Spleen (tissue), 13 donors: ENCODE data around the gene MPST. TPM values are rescaled to one million over a fixed set of nuclear protein-coding genes. Genes with fewer than 3 reads are reported as not detected.

Source experiments
- DNase-seq: peaks from one replicate; pipeline ENCODE4 v3.0.0-alpha.2; 2020
- H3K27ac ChIP-seq, 8 donors: fragments of 200-600 bp; sonication (generic) in 7 of 8; 1 replicate in 4 of 8; 2 replicates in 4 of 8; pipeline versions ENCODE4 v1.5.0 to v1.8.0; 2016 to 2021; ENCODE audit warnings: inconsistent platforms in 4 of 8, mild to moderate bottlenecking in 4 of 8, moderate library complexity in 1 of 8
- H3K27me3 ChIP-seq, 7 donors: fragments of 200-600 bp; sonication (generic) in 6 of 7; replicated peaks in 1 of 7; 1 replicate in 4 of 7; 2 replicates in 3 of 7; pipeline versions ENCODE4 v1.5.0 to v1.8.0; 2016 to 2021; ENCODE audit warnings: inconsistent platforms in 3 of 7, mild to moderate bottlenecking in 1 of 7
- H3K36me3 ChIP-seq, 6 donors: fragments of 200-600 bp; sonication (generic) in 5 of 6; 1 replicate in 4 of 6; 2 replicates in 2 of 6; pipeline versions ENCODE4 v1.5.0 to v1.8.0; 2016 to 2021; ENCODE audit warnings: inconsistent platforms in 2 of 6
- H3K4me1 ChIP-seq, 6 donors: fragments of 200-600 bp; sonication (generic) in 5 of 6; 1 replicate in 3 of 6; 2 replicates in 3 of 6; pipeline versions ENCODE4 v1.5.0 to v1.8.0; 2016 to 2021; ENCODE audit warnings: inconsistent platforms in 3 of 6
- H3K4me3 ChIP-seq, 8 donors: fragments of 200-600 bp; sonication (generic) in 7 of 8; 1 replicate in 4 of 8; 2 replicates in 4 of 8; pipeline versions ENCODE4 v1.5.0 to v1.8.0; 2016 to 2021; ENCODE audit warnings: inconsistent platforms in 4 of 8, mild to moderate bottlenecking in 4 of 8, moderate library complexity in 2 of 8
- H3K9me3 ChIP-seq, 8 donors: fragments of 200-600 bp; sonication (generic) in 7 of 8; 1 replicate in 4 of 8; 2 replicates in 4 of 8; pipeline versions ENCODE4 v1.5.0 to v1.8.0; 2016 to 2021; ENCODE audit warnings: inconsistent platforms in 4 of 8
- CTCF ChIP-seq, 11 experiments: fragments of 200-600 bp in 7 of 11; fragments of 450-650 bp in 4 of 11; sonication (generic) in 4 of 11; IDR thresholded peaks in 8 of 11; conservative IDR thresholded peaks in 3 of 11; 1 replicate in 7 of 11; 2 replicates in 4 of 11; pipeline versions ENCODE4 v1.4.0 to v1.8.0; 2016 to 2021; ENCODE audit warnings: antibody characterized with exemption in 11 of 11, inconsistent platforms in 4 of 11, mild to moderate bottlenecking in 1 of 11
- POLR2A ChIP-seq, 3 donors: fragments of 450-650 bp; IDR thresholded peaks; one replicate each; pipeline ENCODE4 v1.5.1; 2017; ENCODE audit warnings: antibody characterized with exemption in 3 of 3, mild to moderate bottlenecking in 1 of 3
- POLR2AphosphoS5 ChIP-seq, 3 donors: sonication (generic); formaldehyde crosslinking; IDR thresholded peaks; one replicate each; pipeline ENCODE4 v1.5.1; 2017; ENCODE audit warnings: antibody characterized with exemption in 3 of 3
- WGBS, 5 donors: extraction: QIAGEN DNeasy Blood & Tissue Kit in 3 of 5; methylation state at CpG; one replicate each; pipeline versions ENCODE4 v1.1.5 to v1.1.7; 2013 to 2018; 5-methylcytosine and 5-hydroxymethylcytosine counted together
- intact Hi-C: fragments of 100-400 bp; cut with DNase I; formaldehyde crosslinking; loops from one replicate; pipeline ENCODE4 v1.15.0; 2023; ENCODE audit warnings: low total_unique reads
- long read RNA-seq, 2 donors: transcript quantifications; one replicate each; lab custom pipeline, GENCODE V29; 2026
- polyA plus RNA-seq, 3 donors: library from polyadenylated mRNA; stranded (reverse); fragments of 200-250 nt; gene quantifications; one replicate each; pipeline ENCODE4 v1.2.1, GENCODE V29; 2013
- total RNA-seq, 7 donors: library from RNA; depleted of rRNA in 3 of 7; stranded (reverse); fragments of >200 nt in 3 of 7; fragmentation: NEBNext Ultra II Directional in 4 of 7; extraction: Animal tissue kit (Norgen Biotek cat#: 25700) in 4 of 7; gene quantifications; one replicate each; pipeline versions ENCODE4 v1.1.0 to v1.2.1, GENCODE V29; 2016 to 2021
- donor health status: healthy with polysubstance abuse.
- donor health status: DM: no; HTN: no; CAD: no; lungs with moderate emphysema.
- donor health status: DM: no; HTN: no; CAD: no.
- donor health status: Bipolar disorder and iron deficiency.
- donor health status: healthy.
- donor health status: DM: no; HTN: no; CAD: no.
- donor health status: DM: yes; HTN: yes; CAD: no.

MPST gene
- total RNA-seq (10 to 100 TPM; 13.9 to 44.8 (median 20.6) TPM), polyA plus RNA-seq (10 to 100 TPM; 24.5 to 40.3 (median 37.5) TPM)
- long read RNA-seq, donor 1, transcript MPST-206 (3 exons, 1,331 nt): major isoform, 9 of 13 reads
- long read RNA-seq, donor 1, partial matches to known transcripts: 0 of 13 reads
- long read RNA-seq, donor 1, other reads (novel, unspliced or antisense): 0 of 13 reads
- long read RNA-seq, donor 2, transcript MPST-206 (3 exons, 1,331 nt): major isoform, 11 of 31 reads
- long read RNA-seq, donor 2, transcript MPST-203 (3 exons, 1,345 nt): minor isoform, 10 of 31 reads
- long read RNA-seq, donor 2, partial matches to known transcripts: 9 of 31 reads
- long read RNA-seq, donor 2, other reads (novel, unspliced or antisense): 0 of 31 reads

- H3K36me3 ChIP-seq: peaks cover 0 to 9% (median 1%) of the 10 kb centered on the region in 6 donors
- 1% methylated on average over 18 to 107 of the region's 107 CpGs for WGBS, 5 donors
- H3K27ac ChIP-seq: peak within 1 kb of the TSS in 7 of 8 donors; percentile 51 to 87 (median 84)
- intact Hi-C loops: no loop called here
- no peaks in the 10 kb centered on the region for H3K9me3 ChIP-seq
- DNase-seq: peak; percentile 91
- peaks cover 0 to 6% (median 0%) of the 10 kb centered on the region in 7 donors for H3K27me3 ChIP-seq
- H3K4me1 ChIP-seq: peaks cover 5 to 61% (median 40%) of the 10 kb centered on the region in 6 donors
- peak within 1 kb of the TSS; percentile 60 to 94 (median 71) for H3K4me3 ChIP-seq
- peak in 1 of 3 donors; percentile 62 for TF ChIP-seq POLR2A (IDR thresholded peaks at IDR 0.05)
- TF ChIP-seq POLR2AphosphoS5 (IDR thresholded peaks at IDR 0.05): peak; percentile 21 to 68 (median 66)
- TF ChIP-seq CTCF (IDR thresholded peaks at IDR 0.05 in 8 of 11, conservative IDR thresholded peaks at IDR 0.05 in 3 of 11): peak in 2 of 11 experiments; percentile 29
Measured at GRCh38 chr22:37019309-37020191, at the start of gene MPST, which contains the start of gene TST. MPST (plus strand) TSS chr22:37019742; CDS start chr22:37019837, 95 bp downstream. TST (minus strand) TSS chr22:37019447; CDS start chr22:37018732, 715 bp downstream.

DNA sequence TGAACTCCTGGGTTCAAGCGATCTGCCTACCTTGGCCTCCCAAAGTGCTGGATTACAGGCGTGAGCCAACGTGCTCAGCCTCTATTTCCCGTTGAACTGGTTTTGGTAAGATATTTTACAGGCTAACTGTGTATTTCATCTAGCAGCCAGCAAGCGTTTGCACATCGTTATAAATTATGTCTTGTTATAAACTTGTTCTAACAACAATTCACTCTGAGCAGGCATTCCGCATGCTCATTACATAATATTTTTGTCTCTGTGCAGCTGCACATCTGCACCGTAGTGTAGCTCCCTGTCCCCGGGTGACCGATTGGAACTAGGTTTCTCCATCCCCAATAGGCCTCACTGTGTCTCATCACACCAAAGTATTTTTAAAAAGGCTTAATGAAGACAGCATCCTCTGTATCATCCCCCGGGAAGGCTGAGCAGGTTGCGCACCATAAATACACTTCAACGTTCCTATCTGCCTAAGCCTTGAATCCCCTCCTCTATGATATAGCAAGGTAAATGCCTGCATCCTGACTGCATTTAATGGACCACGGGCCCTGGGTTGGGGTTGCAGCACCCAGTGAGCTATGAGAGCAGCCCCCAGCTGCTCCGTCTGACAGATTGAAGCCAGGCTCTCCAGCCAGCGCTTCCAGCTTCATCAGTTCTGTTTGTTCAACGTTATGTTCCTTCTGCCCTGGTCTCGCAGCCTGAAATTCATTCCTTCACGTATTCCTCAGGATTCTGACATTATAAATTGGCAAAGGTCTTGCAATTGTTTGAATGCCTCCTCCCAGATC lies 48.0 kb upstream of the MPST start:
- H3K9me3 ChIP-seq: no peaks in the 10 kb centered on the region
- H3K4me3 ChIP-seq: no peak overlapping the region
- H3K36me3 ChIP-seq: no peaks in the 10 kb centered on the region
- H3K4me1 ChIP-seq: peaks cover 0 to 16% (median 0%) of the 10 kb centered on the region in 6 donors
- H3K27me3 ChIP-seq: no peaks in the 10 kb centered on the region
- no peak for DNase-seq
- no peak overlapping the region for H3K27ac ChIP-seq
- intact Hi-C loops: no loop called here
- WGBS, 5 donors: 87 to 88% (median 87%) methylated on average over 19 of the region's 19 CpGs
- TF ChIP-seq POLR2A (IDR thresholded peaks at IDR 0.05) (no peak), POLR2AphosphoS5 (IDR thresholded peaks at IDR 0.05) (no peak), CTCF (IDR thresholded peaks at IDR 0.05 in 8 of 11, conservative IDR thresholded peaks at IDR 0.05 in 3 of 11) (no peak)

DNA sequence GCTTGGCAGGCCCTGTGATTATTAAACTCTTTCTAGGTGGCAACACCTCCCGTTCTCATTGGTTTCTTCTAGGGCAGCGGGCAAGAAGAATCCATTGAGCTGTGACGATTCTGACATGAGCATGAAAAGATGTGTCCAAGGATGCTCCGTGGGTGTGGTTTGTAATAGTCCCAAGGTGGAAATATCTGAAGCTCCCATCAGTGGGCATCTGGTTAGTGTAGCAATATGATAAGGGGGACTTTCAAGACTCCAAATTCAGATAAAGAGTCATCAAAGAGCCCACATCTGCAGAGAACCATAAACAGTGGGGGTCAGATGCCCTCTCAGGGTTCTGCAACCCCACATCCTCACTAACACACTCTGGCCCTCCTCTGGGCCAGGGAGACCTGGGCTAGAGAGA lies 42.9 kb upstream of the MPST start:
- intact Hi-C loops: loop anchor here (5.0 kb wide), 1 partner anchor 194 kb away; no protein-coding TSS in a partner anchor
- H3K36me3 ChIP-seq: no peaks in the 10 kb centered on the region
- TF ChIP-seq POLR2AphosphoS5 (IDR thresholded peaks at IDR 0.05): no peak
- TF ChIP-seq CTCF (IDR thresholded peaks at IDR 0.05 in 8 of 11, conservative IDR thresholded peaks at IDR 0.05 in 3 of 11): no peak
- no peak for TF ChIP-seq POLR2A (IDR thresholded peaks at IDR 0.05)
- WGBS, 5 donors: 89 to 95% (median 92%) methylated on average over 4 of the region's 4 CpGs
- DNase-seq: no peak
- peak overlapping the region in 2 of 8 donors; percentile 85 to 88 for H3K27ac ChIP-seq
- H3K4me1 ChIP-seq: peaks cover 0 to 19% (median 10%) of the 10 kb centered on the region in 6 donors
- H3K4me3 ChIP-seq: no peak overlapping the region
- H3K9me3 ChIP-seq: no peaks in the 10 kb centered on the region
- peaks cover 0 to 8% (median 0%) of the 10 kb centered on the region in 7 donors for H3K27me3 ChIP-seq
